GM18526 (cell line): ENCODE measurements around the gene HPCAL1.

Experiments used
- POLR2A ChIP-seq: IDR thresholded peaks from 3 replicates; pipeline ENCODE4 v1.6.1; 2011; ENCODE audit not compliant: insufficient read length; ENCODE audit errors: extremely low read depth

HPCAL1 gene

GRCh38 chr2:10467401-10467800 lies 164.7 kb downstream of the HPCAL1 start:
- no peak for TF ChIP-seq POLR2A

- TF ChIP-seq POLR2A = no peak
Observed at GRCh38 chr2:10469301-10469700, 166.6 kb downstream of the HPCAL1 start.

GRCh38 chr2:10469955-10470608 lies 167.4 kb downstream of the HPCAL1 start:
- no peak for TF ChIP-seq POLR2A

GRCh38 chr2:10471046-10471571 lies 168.4 kb downstream of the HPCAL1 start:
- no peak for TF ChIP-seq POLR2A

GRCh38 chr2:10471955-10472354 lies 169.3 kb downstream of the HPCAL1 start:
- no peak for TF ChIP-seq POLR2A

GRCh38 chr2:10473121-10473756 lies 170.5 kb downstream of the HPCAL1 start:
- no peak for TF ChIP-seq POLR2A

GRCh38 chr2:10475221-10475722 lies 172.6 kb downstream of the HPCAL1 start:
- TF ChIP-seq POLR2A = no peak

- no peak for TF ChIP-seq POLR2A
Observed at GRCh38 chr2:10475811-10476660, 173.3 kb downstream of the HPCAL1 start.

GRCh38 chr2:10476723-10477442 lies 174.2 kb downstream of the HPCAL1 start:
- no peak for TF ChIP-seq POLR2A
